BJ (cell line): Measurements from ENCODE around the gene RNF14. TPM values are rescaled to one million over a fixed set of nuclear protein-coding genes. Genes with fewer than 3 reads are reported as not detected.

Experiments used
- CTCF ChIA-PET: fragments of 350-600 bp; formaldehyde crosslinking; extraction: SDS; loops from one replicate; lab custom pipeline; 2021; ENCODE audit warnings: antibody characterized with exemption, inconsistent platforms; lab: Yijun Ruan, JAX
- POLR2A ChIA-PET: fragments of 300-600 bp; sonication (Branson Sonifier 250); formaldehyde crosslinking; extraction: SDS; loops from one replicate; lab custom pipeline; 2021; ENCODE audit warnings: antibody characterized with exemption; lab: Charles Lee
- DNase-seq: peaks from one replicate; pipeline ENCODE4 v3.0.0-alpha.2; 2011; ENCODE audit warnings: low read depth
- H3K27me3 ChIP-seq: 2 replicates; pipeline ENCODE4 v1.6.0; 2011; ENCODE audit warnings: low read length; ENCODE audit not compliant: control insufficient read depth, insufficient read depth
- H3K36me3 ChIP-seq: 2 replicates; pipeline ENCODE4 v1.5.1; 2011; ENCODE audit warnings: low read length; ENCODE audit not compliant: control insufficient read depth, insufficient read depth
- H3K4me3 ChIP-seq: 2 replicates; pipeline ENCODE4 v1.5.1; 2011; ENCODE audit warnings: low read depth, mild to moderate bottlenecking, control low read depth, low read length
- CTCF ChIP-seq: IDR thresholded peaks from 2 replicates; pipeline ENCODE4 v1.5.1; 2011; ENCODE audit warnings: low read depth, mild to moderate bottlenecking, control low read depth, inconsistent platforms, low read length, moderate library complexity; ENCODE audit not compliant: insufficient read depth
- polyA plus RNA-seq: library from polyadenylated mRNA; depleted of rRNA; stranded (reverse); fragments of >200 nt; gene quantifications from 2 replicates; pipeline ENCODE4 v1.2.3, GENCODE V29; 2011

The RNF14 gene
- polyA plus RNA-seq, 1 experiment: 27.2 TPM

- DNase-seq: no peak
- no peaks in the 10 kb centered on the region for H3K27me3 ChIP-seq
- peak; percentile 82 for TF ChIP-seq CTCF
- CTCF ChIA-PET: interaction anchor here (0.6 to 13.2 kb wide), 50 partner anchors 9 to 369 kb away, joined by 3 to 293 read pairs (median 5); partner anchors contain the start of genes ARAP3, DELE1, PCDH1 and RNF14
- no peak overlapping the region for H3K4me3 ChIP-seq
- no peaks in the 10 kb centered on the region for H3K36me3 ChIP-seq
- POLR2A ChIA-PET: interaction anchor here (0.7 kb wide), 1 partner anchor 279 kb away, joined by 3 read pairs; the partner anchor contains the start of gene ARAP3
Observed at GRCh38 chr5:141960449-141961323, 8.2 kb upstream of the RNF14 start.

DNA sequence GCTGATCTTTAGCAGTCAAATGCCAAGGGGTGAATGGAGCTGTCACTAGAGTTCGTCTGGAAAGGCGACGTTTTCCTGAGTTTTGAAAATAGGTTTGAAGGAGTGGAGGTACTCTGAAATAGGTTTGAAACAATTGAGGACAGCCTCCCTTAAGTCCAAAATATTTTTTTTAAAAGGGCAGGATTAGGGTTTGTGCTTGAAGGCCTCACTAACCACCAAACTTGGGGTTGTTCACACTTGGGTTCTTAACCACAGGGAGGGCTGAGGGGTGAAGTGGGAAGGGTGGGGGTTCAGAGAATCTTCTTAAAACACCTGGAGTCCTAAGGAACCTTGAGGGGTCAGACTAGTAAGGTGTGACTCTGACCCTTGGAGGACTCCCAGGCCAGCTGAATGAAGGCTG, 7.4 kb upstream of the RNF14 start:
- DNase-seq: no peak
- ChIA-PET POLR2A (interaction anchor here (0.7 kb wide), 1 partner anchor 280 kb away, joined by 3 read pairs; the partner anchor contains the start of gene ARAP3), CTCF (interaction anchor here (1.0 to 13.2 kb wide), 41 partner anchors 8 to 303 kb away, joined by 3 to 293 read pairs (median 7); partner anchors contain the start of genes ARAP3, DELE1, PCDH1 and RNF14)
- Histone ChIP-seq H3K27me3 (no peaks in the 10 kb centered on the region), H3K4me3 (no peak overlapping the region), H3K36me3 (no peaks in the 10 kb centered on the region)
- TF ChIP-seq CTCF: no peak

- ChIA-PET CTCF (interaction anchor here (1.2 to 13.2 kb wide), 3 partner anchors 83 to 299 kb away, joined by 5 to 293 read pairs (median 89); partner anchors contain the start of gene PCDH1), POLR2A (no interaction called here)
- Histone ChIP-seq H3K4me3 (no peak overlapping the region), H3K36me3 (no peaks in the 10 kb centered on the region), H3K27me3 (no peaks in the 10 kb centered on the region)
- TF ChIP-seq CTCF: no peak
- no peak for DNase-seq
Observed at GRCh38 chr5:141963701-141964100, 5.2 kb upstream of the RNF14 start.

DNA sequence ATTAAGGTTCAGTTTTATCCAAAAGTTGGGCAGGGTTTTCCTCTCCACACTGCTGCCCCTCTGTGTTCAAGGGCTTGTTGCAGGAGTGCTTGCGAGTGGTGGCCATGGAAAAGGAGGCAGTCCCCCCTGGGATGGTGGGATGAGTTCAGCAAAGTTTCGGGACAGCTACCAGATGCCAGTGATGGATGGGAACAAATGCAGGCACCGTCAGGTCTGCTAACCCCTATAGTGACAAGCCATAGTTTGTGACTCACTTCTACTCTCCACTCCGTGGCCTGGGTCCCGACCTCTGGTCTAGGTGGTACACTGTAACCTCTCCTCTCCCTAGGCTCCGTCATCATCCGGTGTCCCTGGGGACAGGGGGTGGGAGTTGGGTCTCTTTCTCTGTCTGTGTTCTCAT, 3.8 kb upstream of the RNF14 start:
- ChIA-PET POLR2A (no interaction called here), CTCF (interaction anchor here (7.5 to 13.2 kb wide), 2 partner anchors 85 to 269 kb away, joined by 89 to 293 read pairs; partner anchors contain the start of gene PCDH1)
- no peaks in the 10 kb centered on the region for H3K36me3 ChIP-seq
- no peak for DNase-seq
- TF ChIP-seq CTCF: no peak
- H3K27me3 ChIP-seq: no peaks in the 10 kb centered on the region
- no peak overlapping the region for H3K4me3 ChIP-seq

- POLR2A ChIA-PET: no interaction called here
- H3K4me3 ChIP-seq: no peak overlapping the region
- DNase-seq: no peak
- H3K36me3 ChIP-seq: no peaks in the 10 kb centered on the region
- CTCF ChIA-PET: interaction anchor here (6.5 kb wide), 1 partner anchor 274 kb away, joined by 66 read pairs; no protein-coding TSS in a partner anchor
- H3K27me3 ChIP-seq: no peaks in the 10 kb centered on the region
- no peak for TF ChIP-seq CTCF
Observed at GRCh38 chr5:141966275-141966962, 2.5 kb upstream of the RNF14 start.
